ENCODE data around the gene C11orf71.

- TF ChIP-seq CTCF (IDR thresholded peaks at IDR 0.05): no peak
- no peak for TF ChIP-seq POLR2A (IDR thresholded peaks at IDR 0.05)
Observed at GRCh38 chr11:114396916-114397315, 3.4 kb downstream of the C11orf71 start.
